Measurements from ENCODE around the gene PRKCZ. TPM values are rescaled to one million over a fixed set of nuclear protein-coding genes. Genes with fewer than 3 reads are reported as not detected.

Gene PRKCZ
- total RNA-seq, 1 donor from 2014 or later: 2.5 TPM

DNA sequence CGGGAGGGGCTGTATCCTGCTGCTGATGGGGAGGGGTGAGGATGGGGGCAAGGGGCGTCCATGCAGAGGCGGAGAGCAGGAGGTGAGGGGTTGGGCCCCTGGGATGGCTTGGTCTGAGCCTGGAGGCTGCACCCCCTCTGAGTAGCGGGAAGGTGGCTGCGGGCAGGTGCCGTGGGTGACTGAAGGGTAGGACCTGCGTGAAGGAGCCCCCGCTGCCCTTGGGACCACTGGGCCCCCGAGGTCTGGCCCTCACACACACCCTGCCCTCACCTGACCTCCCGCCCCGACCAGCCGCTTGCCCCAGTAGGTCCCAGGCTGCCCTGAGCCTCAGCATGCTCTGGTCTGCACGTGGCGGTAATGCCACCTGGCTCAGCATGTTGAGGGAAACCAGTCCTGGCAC lies 165.1 kb downstream of the PRKCZ start:
- Mint-ChIP-seq H3K4me1 (peaks cover 5% of the 10 kb centered on the region), H3K27me3 (peaks cover 9% of the 10 kb centered on the region), H3K27ac (no peak overlapping the region), H3K9me3 (peaks cover 8% of the 10 kb centered on the region), H3K36me3 (ENCODE audit: low read depth) (peaks cover 4% of the 10 kb centered on the region), H3K4me3 (no peak overlapping the region)
- intact Hi-C loops (cut with micrococcal nuclease): no loop called here
- DNase-seq: no peak

DNA sequence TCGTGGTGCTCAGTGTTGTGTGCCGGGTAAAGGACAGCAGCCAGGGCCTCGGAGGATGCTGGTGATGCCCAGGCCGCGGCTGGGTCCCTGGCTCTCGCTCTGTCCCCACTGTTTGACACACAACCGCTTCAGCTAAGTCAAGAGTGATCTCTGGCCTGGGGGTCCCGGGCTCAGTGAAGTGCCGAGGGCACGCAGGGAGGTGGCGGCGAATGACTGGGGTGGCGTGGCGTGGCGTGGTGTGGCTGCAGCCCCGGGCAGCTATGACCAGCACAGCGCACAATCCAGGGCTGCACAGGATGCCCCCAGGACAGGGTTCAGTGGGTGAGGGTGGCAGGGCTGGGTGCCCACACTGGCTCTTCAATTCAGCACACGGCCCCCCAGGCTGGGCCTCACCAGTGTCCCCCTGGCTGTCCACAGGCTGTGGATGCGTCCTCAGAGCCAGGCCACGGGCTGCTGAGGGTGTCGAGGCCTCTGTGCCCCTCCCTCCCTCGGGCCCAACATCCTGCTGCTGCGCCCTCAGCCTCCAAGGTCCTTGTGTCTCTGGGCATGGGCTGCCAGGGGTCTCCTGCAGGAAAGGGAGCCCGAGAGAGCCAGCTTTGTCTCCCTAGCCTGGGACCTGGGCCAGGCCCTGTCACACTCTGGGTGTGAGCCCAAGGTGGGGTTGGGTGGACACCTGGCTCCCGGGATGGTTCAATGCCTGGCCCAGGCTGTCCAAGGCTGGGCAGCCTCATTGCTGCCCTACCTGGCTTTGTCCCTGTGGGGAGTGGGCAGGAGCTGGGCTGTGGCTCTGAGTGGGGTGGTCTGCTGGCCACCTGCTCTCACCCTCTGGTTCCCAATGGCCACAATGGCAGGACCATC lies 165.9 kb downstream of the PRKCZ start:
- intact Hi-C loops (cut with micrococcal nuclease): no loop called here
- no peak for DNase-seq
- Mint-ChIP-seq H3K9me3 (peaks cover 8% of the 10 kb centered on the region), H3K4me3 (no peak overlapping the region), H3K4me1 (peaks cover 5% of the 10 kb centered on the region), H3K27me3 (peaks cover 9% of the 10 kb centered on the region), H3K36me3 (ENCODE audit: low read depth) (peaks cover 4% of the 10 kb centered on the region), H3K27ac (no peak overlapping the region)

DNA sequence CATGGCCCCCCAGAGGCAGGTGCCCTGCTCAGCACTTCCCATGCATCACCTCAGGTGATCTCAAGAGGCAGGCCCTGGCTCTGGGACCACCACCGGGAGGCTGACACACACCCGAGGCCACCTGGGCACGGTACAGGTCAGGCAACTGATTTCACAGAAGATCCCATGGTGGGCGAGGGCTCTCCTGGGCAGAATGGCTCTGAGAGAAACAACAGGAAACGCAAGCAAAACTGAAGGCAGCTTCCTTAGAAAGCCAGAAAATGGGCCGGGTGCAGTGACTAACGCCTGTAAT lies 166.5 kb downstream of the PRKCZ start:
- Mint-ChIP-seq H3K36me3 (ENCODE audit: low read depth) (peaks cover 4% of the 10 kb centered on the region), H3K9me3 (peaks cover 8% of the 10 kb centered on the region), H3K4me3 (no peak overlapping the region), H3K27me3 (peaks cover 12% of the 10 kb centered on the region), H3K27ac (no peak overlapping the region), H3K4me1 (peaks cover 5% of the 10 kb centered on the region)
- no peak for DNase-seq
- intact Hi-C loops (cut with micrococcal nuclease): no loop called here

DNA sequence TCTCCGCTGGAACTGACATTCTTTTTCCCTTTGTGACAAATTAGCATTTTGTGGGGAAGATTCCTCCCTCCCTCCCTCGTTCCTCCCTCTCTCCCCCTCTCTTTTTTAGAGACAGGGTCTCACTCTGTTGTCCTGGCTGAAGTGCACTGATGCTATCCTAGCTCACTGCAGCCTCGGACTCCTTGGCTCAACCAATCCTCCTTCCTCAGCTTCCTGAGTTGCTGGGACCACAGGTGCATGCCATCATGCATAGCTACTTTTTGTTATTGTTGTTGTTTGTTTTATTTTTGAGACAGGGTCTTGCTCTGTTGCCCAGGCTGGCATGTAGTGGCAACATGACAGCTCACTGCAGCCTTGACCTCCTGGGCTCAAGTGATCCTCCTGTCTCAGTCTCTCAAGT lies 171.1 kb downstream of the PRKCZ start:
- no peak overlapping the region for H3K27ac Mint-ChIP-seq
- peaks cover 20% of the 10 kb centered on the region for H3K27me3 Mint-ChIP-seq
- no peak for DNase-seq
- no peak overlapping the region for H3K4me3 Mint-ChIP-seq
- intact Hi-C loops (cut with micrococcal nuclease): no loop called here
- H3K36me3 Mint-ChIP-seq (ENCODE audit: low read depth): peaks cover 4% of the 10 kb centered on the region
- H3K9me3 Mint-ChIP-seq: peaks cover 8% of the 10 kb centered on the region
- H3K4me1 Mint-ChIP-seq: peaks cover 6% of the 10 kb centered on the region

DNA sequence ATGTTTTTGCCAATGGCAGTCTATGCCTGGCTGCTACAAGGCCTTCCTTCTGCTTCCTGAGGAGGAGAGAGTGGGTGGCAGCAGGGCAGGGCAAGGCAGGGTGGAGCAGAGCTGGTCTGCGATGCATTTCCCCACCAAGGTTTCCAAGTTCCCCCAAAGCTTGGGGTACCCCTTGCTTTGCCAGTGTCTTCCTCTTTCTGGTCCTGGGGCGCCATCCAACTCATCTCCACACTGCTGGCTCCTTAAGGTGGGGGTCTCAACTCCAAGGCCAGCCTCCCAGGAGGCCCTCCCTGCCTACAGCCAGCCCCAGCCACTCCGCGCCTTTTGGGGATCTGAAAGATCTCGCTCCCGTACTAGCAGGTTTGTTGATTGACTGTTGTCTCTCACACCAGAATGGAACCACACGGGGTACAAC lies 174.0 kb downstream of the PRKCZ start:
- H3K27ac Mint-ChIP-seq: no peak overlapping the region
- no peak overlapping the region for H3K4me3 Mint-ChIP-seq
- intact Hi-C loops (cut with micrococcal nuclease): no loop called here
- H3K4me1 Mint-ChIP-seq: peaks cover 4% of the 10 kb centered on the region
- H3K9me3 Mint-ChIP-seq: peaks cover 1% of the 10 kb centered on the region
- H3K36me3 Mint-ChIP-seq (ENCODE audit: low read depth): peaks cover 3% of the 10 kb centered on the region
- H3K27me3 Mint-ChIP-seq: peaks cover 13% of the 10 kb centered on the region
- DNase-seq: peak; percentile 56

DNA sequence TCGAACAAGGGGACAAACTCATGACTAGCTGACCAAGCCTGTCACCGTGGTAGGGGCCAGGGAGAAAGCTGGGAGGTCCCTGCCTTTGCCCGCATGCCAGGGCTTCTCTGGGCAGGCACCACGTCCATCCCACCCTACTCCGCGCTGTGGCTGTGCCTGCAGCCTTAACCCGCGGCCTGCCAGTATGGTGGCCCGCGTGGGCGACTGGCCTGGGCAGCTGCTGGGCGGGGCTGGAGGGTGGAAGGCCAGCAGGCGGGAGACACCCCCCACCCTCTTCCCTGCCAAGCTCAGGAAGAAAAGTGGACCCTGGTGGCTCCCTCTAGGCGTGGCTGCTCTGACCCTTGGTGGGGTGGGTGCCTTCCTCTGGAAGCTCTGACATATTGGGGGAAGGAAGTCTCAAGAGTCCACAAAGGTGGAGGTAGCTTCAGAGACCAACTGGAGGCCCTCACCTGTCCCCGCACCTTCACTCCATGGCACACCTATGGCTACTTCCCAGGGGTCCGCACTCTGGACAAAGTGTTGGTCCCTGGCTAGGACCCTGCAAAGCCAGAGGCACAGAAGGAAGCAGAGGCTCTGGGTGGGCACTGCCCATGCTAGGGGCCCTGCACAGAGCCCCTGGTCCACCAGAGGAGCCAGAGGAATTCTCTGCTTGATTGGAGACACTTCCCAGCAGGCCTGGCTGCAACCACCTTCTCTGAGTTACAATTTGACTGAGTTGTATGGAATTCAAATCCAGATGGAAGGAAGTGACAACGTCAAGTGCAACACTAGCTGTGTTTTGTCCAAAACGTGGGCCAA lies 174.6 kb downstream of the PRKCZ start:
- no peak overlapping the region for H3K4me3 Mint-ChIP-seq
- peaks cover 12% of the 10 kb centered on the region for H3K27me3 Mint-ChIP-seq
- peaks cover 10% of the 10 kb centered on the region for H3K36me3 Mint-ChIP-seq (ENCODE audit: low read depth)
- peaks cover 6% of the 10 kb centered on the region for H3K4me1 Mint-ChIP-seq
- intact Hi-C loops (cut with micrococcal nuclease): no loop called here
- no peak overlapping the region for H3K27ac Mint-ChIP-seq
- no peaks in the 10 kb centered on the region for H3K9me3 Mint-ChIP-seq
- DNase-seq: peak; percentile 58

DNA sequence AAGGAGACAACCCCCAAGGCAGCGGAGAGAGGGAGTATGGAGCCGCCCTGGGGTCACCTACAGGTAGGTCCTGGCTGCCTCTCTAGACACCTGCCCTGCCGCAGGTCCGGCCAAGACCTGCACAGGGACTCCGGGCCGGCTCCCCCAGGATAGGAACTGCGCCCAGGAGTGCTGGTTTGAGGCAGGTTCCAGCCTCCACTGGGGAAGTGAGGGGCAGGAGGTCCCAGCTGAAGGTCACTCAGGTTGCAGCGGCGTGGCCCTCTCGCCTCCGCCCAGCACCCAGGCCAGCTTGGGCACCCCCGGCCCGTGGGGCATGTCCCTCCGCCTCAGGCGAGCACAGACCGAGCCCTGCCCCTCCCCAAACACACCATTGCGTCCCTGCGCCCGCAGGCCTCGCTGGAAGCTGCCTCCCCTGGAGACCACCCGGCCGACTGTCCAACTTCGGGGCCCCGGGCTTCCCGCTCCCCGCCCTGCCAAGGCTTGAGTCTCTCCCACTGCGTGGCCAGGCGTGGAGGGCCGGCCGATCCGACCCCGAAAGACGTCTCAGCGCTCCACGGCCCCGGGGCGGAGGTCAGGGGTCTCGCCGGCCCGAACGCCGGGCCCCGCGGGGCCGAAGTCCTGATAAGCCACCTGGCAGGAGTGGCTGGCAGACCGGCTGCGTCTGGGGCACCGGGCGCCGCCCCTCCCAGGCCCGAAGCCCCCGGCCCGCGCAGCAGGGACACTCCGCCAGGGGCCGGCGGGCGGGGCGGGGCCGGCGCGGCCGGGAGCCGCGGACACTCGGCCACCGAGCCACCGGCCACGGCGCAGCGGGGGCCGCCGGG lies 176.5 kb downstream of the PRKCZ start:
- no peaks in the 10 kb centered on the region for H3K9me3 Mint-ChIP-seq
- intact Hi-C loops (cut with micrococcal nuclease): loop anchor here (2.0 kb wide), 1 partner anchor 22 kb away; no protein-coding TSS in a partner anchor
- peak overlapping the region; percentile 69 for H3K4me3 Mint-ChIP-seq

DNA sequence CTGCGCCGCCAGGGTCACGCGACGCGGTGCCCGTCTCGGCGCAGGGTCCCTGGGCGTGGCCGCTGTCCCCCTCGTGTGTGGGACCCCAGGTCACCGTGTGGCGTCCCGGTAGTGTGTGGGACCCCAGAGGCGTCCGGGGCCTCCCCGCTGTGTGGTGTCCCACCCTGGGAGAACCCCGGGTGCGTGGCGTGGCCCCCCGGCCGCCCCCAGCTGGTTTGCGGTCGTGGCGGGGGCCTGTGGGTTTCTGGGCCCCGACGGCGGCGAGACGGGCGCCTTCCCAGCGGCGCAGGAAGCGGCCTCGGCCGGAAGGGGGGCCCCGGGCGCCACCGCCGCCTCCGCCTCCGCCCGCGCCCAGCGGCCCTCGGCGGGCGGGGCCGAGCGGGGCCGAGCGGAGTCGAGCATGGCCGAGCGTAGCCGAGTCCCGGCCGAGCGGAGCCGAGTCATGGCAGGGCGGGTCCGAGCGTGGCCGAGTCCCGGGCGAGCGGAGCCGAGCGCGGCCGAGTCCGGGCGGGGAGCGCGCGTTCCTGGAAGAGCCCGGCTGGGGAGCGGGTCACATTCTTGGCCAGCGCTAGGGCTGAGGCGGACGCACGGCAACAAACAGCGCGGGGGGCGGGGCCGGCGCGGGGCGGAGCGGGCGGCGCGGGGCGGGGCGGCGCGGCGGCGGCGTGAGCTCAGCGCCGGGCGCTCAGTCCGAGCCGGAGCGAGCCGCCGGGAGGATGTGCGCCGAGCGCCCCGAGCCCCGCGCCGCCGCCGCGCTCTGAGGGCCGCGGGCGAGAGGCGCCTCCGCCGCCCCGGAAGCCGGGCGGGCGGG lies 177.3 kb downstream of the PRKCZ start:
- intact Hi-C loops (cut with micrococcal nuclease): loop anchor here (2.0 kb wide), 1 partner anchor 23 kb away; no protein-coding TSS in a partner anchor
- DNase-seq: peak; percentile 99
- H3K4me3 Mint-ChIP-seq: peak overlapping the region; percentile 62
- peaks cover 24% of the 10 kb centered on the region for H3K4me1 Mint-ChIP-seq
- H3K36me3 Mint-ChIP-seq (ENCODE audit: low read depth): peaks cover 23% of the 10 kb centered on the region
- H3K9me3 Mint-ChIP-seq: no peaks in the 10 kb centered on the region
- peaks cover 9% of the 10 kb centered on the region for H3K27me3 Mint-ChIP-seq
- peak overlapping the region; percentile 71 for H3K27ac Mint-ChIP-seq

More for the DNA sequence above, 176.5 kb downstream of the PRKCZ start:
- no peak for DNase-seq
- Mint-ChIP-seq H3K27ac (peak overlapping the region; percentile 70), H3K36me3 (ENCODE audit: low read depth) (peaks cover 21% of the 10 kb centered on the region), H3K4me1 (peaks cover 17% of the 10 kb centered on the region), H3K27me3 (peaks cover 9% of the 10 kb centered on the region)

DNA sequence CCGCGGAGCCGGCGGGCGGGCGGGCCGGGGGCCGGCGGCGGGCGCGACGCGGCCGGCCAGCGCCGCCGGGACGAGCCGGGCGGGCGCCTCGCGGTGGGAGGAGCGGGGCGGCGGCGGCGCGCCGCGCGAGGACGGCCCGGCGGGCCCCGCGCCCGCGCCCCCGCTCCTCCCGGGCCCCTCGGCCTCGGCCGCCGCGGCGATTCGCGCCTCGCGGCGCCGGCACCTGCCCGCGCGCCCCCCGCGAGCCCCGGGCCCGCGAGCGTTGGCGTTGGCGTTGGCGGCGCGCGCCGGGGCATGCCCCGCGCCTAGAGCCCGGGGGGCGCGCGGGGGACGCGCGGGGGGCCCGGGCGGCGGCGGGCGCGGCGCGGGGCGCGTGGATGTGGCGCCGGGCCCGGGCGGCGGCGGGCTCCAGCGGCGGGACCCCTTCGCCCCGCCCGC lies 178.0 kb downstream of the PRKCZ start, which contains the start of gene SKI:
Gene SKI (plus strand): TSS at position 163 of the 438 bp plus-strand sequence. CDS start 448 bp downstream, outside the sequence.
- Mint-ChIP-seq H3K9me3 (no peaks in the 10 kb centered on the region), H3K4me1 (peaks cover 28% of the 10 kb centered on the region), H3K27ac (peak within 1 kb of the TSS; percentile 91), H3K27me3 (peaks cover 7% of the 10 kb centered on the region), H3K36me3 (ENCODE audit: low read depth) (peaks cover 23% of the 10 kb centered on the region), H3K4me3 (peak within 1 kb of the TSS; percentile 93)
- intact Hi-C loops (cut with micrococcal nuclease): no loop called here
- no peak for DNase-seq

DNA sequence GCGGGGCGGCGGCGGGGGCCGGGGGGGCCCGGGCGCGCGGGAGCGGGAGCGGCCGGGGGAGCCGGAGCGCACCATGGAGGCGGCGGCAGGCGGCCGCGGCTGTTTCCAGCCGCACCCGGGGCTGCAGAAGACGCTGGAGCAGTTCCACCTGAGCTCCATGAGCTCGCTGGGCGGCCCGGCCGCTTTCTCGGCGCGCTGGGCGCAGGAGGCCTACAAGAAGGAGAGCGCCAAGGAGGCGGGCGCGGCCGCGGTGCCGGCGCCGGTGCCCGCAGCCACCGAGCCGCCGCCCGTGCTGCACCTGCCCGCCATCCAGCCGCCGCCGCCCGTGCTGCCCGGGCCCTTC lies 178.5 kb downstream of the PRKCZ start:
- peaks cover 7% of the 10 kb centered on the region for H3K27me3 Mint-ChIP-seq
- peaks cover 33% of the 10 kb centered on the region for H3K4me1 Mint-ChIP-seq
- no peaks in the 10 kb centered on the region for H3K9me3 Mint-ChIP-seq
- DNase-seq: no peak
- peaks cover 23% of the 10 kb centered on the region for H3K36me3 Mint-ChIP-seq (ENCODE audit: low read depth)
- peak overlapping the region; percentile 93 for H3K4me3 Mint-ChIP-seq
- intact Hi-C loops (cut with micrococcal nuclease): loop anchor here (1.0 kb wide), 1 partner anchor 72 kb away; no protein-coding TSS in a partner anchor
- H3K27ac Mint-ChIP-seq: peak overlapping the region; percentile 91

DNA sequence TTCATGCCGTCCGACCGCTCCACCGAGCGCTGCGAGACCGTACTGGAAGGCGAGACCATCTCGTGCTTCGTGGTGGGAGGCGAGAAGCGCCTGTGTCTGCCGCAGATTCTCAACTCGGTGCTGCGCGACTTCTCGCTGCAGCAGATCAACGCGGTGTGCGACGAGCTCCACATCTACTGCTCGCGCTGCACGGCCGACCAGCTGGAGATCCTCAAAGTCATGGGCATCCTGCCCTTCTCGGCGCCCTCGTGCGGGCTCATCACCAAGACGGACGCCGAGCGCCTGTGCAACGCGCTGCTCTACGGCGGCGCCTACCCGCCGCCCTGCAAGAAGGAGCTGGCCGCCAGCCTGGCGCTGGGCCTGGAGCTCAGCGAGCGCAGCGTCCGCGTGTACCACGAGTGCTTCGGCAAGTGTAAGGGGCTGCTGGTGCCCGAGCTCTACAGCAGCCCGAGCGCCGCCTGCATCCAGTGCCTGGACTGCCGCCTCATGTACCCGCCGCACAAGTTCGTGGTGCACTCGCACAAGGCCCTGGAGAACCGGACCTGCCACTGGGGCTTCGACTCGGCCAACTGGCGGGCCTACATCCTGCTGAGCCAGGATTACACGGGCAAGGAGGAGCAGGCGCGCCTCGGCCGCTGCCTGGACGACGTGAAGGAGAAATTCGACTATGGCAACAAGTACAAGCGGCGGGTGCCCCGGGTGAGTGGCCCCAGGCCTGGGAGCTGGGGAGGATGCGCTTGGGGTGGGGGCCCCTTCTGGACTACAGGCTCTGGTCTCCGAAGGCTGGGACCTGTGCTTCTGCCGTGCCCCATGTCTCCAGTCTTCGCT lies 179.0 kb downstream of the PRKCZ start:
- intact Hi-C loops (cut with micrococcal nuclease): loop anchor here (1.0 kb wide), 1 partner anchor 71 kb away; no protein-coding TSS in a partner anchor

More for the DNA sequence above, 179.0 kb downstream of the PRKCZ start:
- Mint-ChIP-seq H3K36me3 (ENCODE audit: low read depth) (peaks cover 23% of the 10 kb centered on the region), H3K4me3 (peak overlapping the region; percentile 93), H3K27ac (peak overlapping the region; percentile 91), H3K4me1 (peaks cover 37% of the 10 kb centered on the region), H3K27me3 (peaks cover 6% of the 10 kb centered on the region), H3K9me3 (no peaks in the 10 kb centered on the region)
- peak; percentile 85 for DNase-seq
